NCI-H1930 (cell line): ENCODE data around the gene TAS2R13.

Experiments
- DNase-seq, 2 experiments: peaks; one replicate each; lab custom pipeline; 2025; lab: John Stamatoyannopoulos, UW

TAS2R13 gene

GRCh38 chr12:10909462-10909861, at the start of gene TAS2R13:
TAS2R13 (minus strand) TSS chr12:10909562; CDS start chr12:10909298, 264 bp downstream.
- DNase-seq: no peak

- DNase-seq: no peak
Measured at GRCh38 chr12:10957741-10958140, 48.4 kb upstream of the TAS2R13 start.

- no peak for DNase-seq
Measured at GRCh38 chr12:10956085-10956484, 46.7 kb upstream of the TAS2R13 start.

- DNase-seq: no peak
Measured at GRCh38 chr12:10952645-10953044, 43.3 kb upstream of the TAS2R13 start.

GRCh38 chr12:10943167-10943566, 33.8 kb upstream of the TAS2R13 start:
- no peak for DNase-seq

- DNase-seq: no peak
Measured at GRCh38 chr12:10941916-10942607, 32.7 kb upstream of the TAS2R13 start.

- no peak for DNase-seq
Measured at GRCh38 chr12:10941369-10941768, 32.0 kb upstream of the TAS2R13 start.

GRCh38 chr12:10940389-10940788, 31.0 kb upstream of the TAS2R13 start:
- no peak for DNase-seq

- DNase-seq: no peak
Measured at GRCh38 chr12:10939163-10939562, 29.8 kb upstream of the TAS2R13 start, which contains the start of gene TAS2R14. TAS2R14 (minus strand) TSS chr12:10939263; CDS start chr12:10939207, 56 bp downstream.

- DNase-seq: no peak
Measured at GRCh38 chr12:10936506-10936905, 27.1 kb upstream of the TAS2R13 start.

- DNase-seq: no peak
Measured at GRCh38 chr12:10928746-10929286, 19.5 kb upstream of the TAS2R13 start, which contains the start of gene PRH2. PRH2 (plus strand) TSS chr12:10929236; CDS start chr12:10929274, 38 bp downstream.

GRCh38 chr12:10926269-10926668, 16.9 kb upstream of the TAS2R13 start:
- DNase-seq: no peak

- DNase-seq: no peak
Measured at GRCh38 chr12:10919809-10920208, 10.4 kb upstream of the TAS2R13 start.

- DNase-seq: no peak
Measured at GRCh38 chr12:10910380-10910779, 1.0 kb upstream of the TAS2R13 start.

- DNase-seq: no peak
Measured at GRCh38 chr12:10904686-10905085, 4.7 kb downstream of the TAS2R13 start.

- DNase-seq: no peak
Measured at GRCh38 chr12:10901427-10901826, 7.9 kb downstream of the TAS2R13 start.

- DNase-seq: no peak
Measured at GRCh38 chr12:10900972-10901371, 8.4 kb downstream of the TAS2R13 start.

GRCh38 chr12:10900530-10900929, 8.8 kb downstream of the TAS2R13 start:
- DNase-seq: no peak

GRCh38 chr12:10896854-10897253, 12.5 kb downstream of the TAS2R13 start:
- no peak for DNase-seq

- DNase-seq: no peak
Measured at GRCh38 chr12:10891937-10892336, 17.4 kb downstream of the TAS2R13 start.

GRCh38 chr12:10889226-10889625, 20.1 kb downstream of the TAS2R13 start:
- no peak for DNase-seq

- no peak for DNase-seq
Measured at GRCh38 chr12:10884086-10884725, 25.2 kb downstream of the TAS2R13 start, which contains the start of gene PRH1. PRH1 (minus strand) TSS chr12:10884255; CDS start chr12:10884217, 38 bp downstream.

GRCh38 chr12:10873378-10873777, 36.0 kb downstream of the TAS2R13 start:
- no peak for DNase-seq
